OCI-LY1 (cell line): ENCODE data around the gene TACO1.
A peak's percentile ranks its signal among the peaks of the same experiment; 100 is the strongest.

ENCODE experiments used
- H2AFZ ChIP-seq: fragments of 200-600 bp; sonication (generic), shearing (Covaris generic); 2 replicates; pipeline ENCODE4 v1.6.0; 2014; ENCODE audit warnings: antibody characterized with exemption, mild to moderate bottlenecking, low read length
- H3F3A ChIP-seq: fragments of 200-600 bp; sonication (generic), shearing (Covaris generic); 2 replicates; pipeline ENCODE4 v1.6.0; 2014; ENCODE audit warnings: mild to moderate bottlenecking, antibody characterized with exemption, low read length, moderate library complexity; ENCODE audit not compliant: insufficient read depth
- H3K27ac ChIP-seq: fragments of 200-600 bp; sonication (generic); 2 replicates; pipeline ENCODE4 v1.5.1; 2014; ENCODE audit warnings: low read length, mixed run types, mild to moderate bottlenecking, low read depth; ENCODE audit not compliant: poor library complexity, severe bottlenecking
- H3K27me3 ChIP-seq: fragments of 200-600 bp; sonication (generic); 2 replicates; pipeline ENCODE4 v1.6.0; 2014; ENCODE audit warnings: antibody characterized with exemption, mild to moderate bottlenecking, low read length, moderate library complexity; ENCODE audit not compliant: insufficient read depth
- H3K36me3 ChIP-seq: fragments of 200-600 bp; sonication (generic); 2 replicates; pipeline ENCODE4 v1.6.1; 2014; ENCODE audit warnings: mild to moderate bottlenecking, antibody characterized with exemption, low read length, moderate library complexity, mixed read lengths; ENCODE audit not compliant: insufficient read depth
- H3K4me1 ChIP-seq: fragments of 200-600 bp; sonication (generic); 2 replicates; pipeline ENCODE4 v1.5.1; 2014; ENCODE audit warnings: mild to moderate bottlenecking, low read length, moderate library complexity; ENCODE audit not compliant: insufficient read depth, severe bottlenecking
- H3K4me2 ChIP-seq: fragments of 200-600 bp; sonication (generic), shearing (Covaris generic); 2 replicates; pipeline ENCODE4 v1.6.1; 2014; ENCODE audit warnings: low read length
- H3K4me3 ChIP-seq: fragments of 200-600 bp; sonication (generic); 2 replicates; pipeline ENCODE4 v1.5.1; 2014; ENCODE audit warnings: low read length, low read depth, mild to moderate bottlenecking, mixed read lengths; ENCODE audit not compliant: poor library complexity, severe bottlenecking
- H3K79me2 ChIP-seq: fragments of 200-600 bp; shearing (Covaris generic); 2 replicates; pipeline ENCODE4 v1.6.1; 2016; ENCODE audit warnings: mixed run types, low read length, mixed read lengths; ENCODE audit not compliant: insufficient read depth
- H3K9ac ChIP-seq: fragments of 200-600 bp; sonication (generic), shearing (Covaris generic); 2 replicates; pipeline ENCODE4 v1.6.1; 2014; ENCODE audit warnings: mild to moderate bottlenecking, low read length, mixed read lengths
- H3K9me2 ChIP-seq: fragments of 200-600 bp; sonication (generic), shearing (Covaris generic); 2 replicates; pipeline ENCODE4 v1.6.1; 2014; ENCODE audit warnings: low read depth, mild to moderate bottlenecking, low read length, mixed read lengths
- H3K9me3 ChIP-seq: fragments of 200-600 bp; shearing (Covaris generic); 2 replicates; pipeline ENCODE4 v1.6.1; 2014; ENCODE audit warnings: low read length, mixed read lengths
- H4K20me1 ChIP-seq: fragments of 200-600 bp; sonication (generic), shearing (Covaris generic); 2 replicates; pipeline ENCODE4 v1.6.0; 2016; ENCODE audit warnings: mild to moderate bottlenecking, low read length; ENCODE audit not compliant: insufficient read depth
- CTCF ChIP-seq: fragments of 200-600 bp; sonication (generic), shearing (Covaris generic); IDR thresholded peaks from 2 replicates; pipeline ENCODE4 v1.5.1; 2017; ENCODE audit warnings: mild to moderate bottlenecking, antibody characterized with exemption, low read length, moderate library complexity, mixed read lengths
- EZH2 ChIP-seq: fragments of 200-600 bp; sonication (generic), shearing (Covaris generic); IDR thresholded peaks from 2 replicates; pipeline ENCODE4 v1.8.0; 2017; ENCODE audit warnings: borderline replicate concordance, mixed run types, mild to moderate bottlenecking, antibody characterized with exemption, low read length, moderate library complexity, mixed read lengths

The TACO1 gene

GRCh38 chr17:63600569-63601438, at the start of gene TACO1:
Gene TACO1, plus strand, starts transcription at chr17:63600895. Its CDS starts 189 bp downstream, at chr17:63601084.
- no peaks in the 10 kb centered on the region for H4K20me1 ChIP-seq
- no peak for TF ChIP-seq EZH2
- no peak for TF ChIP-seq CTCF
- H3K4me2 ChIP-seq: peak within 1 kb of the TSS; percentile 90
- H3K9me3 ChIP-seq: no peaks in the 10 kb centered on the region
- H3K9ac ChIP-seq: peak within 1 kb of the TSS; percentile 87
- peak within 1 kb of the TSS; percentile 4; the same call in 1 of the 2 replicates for H2AFZ ChIP-seq
- peaks cover 15% of the 10 kb centered on the region for H3K36me3 ChIP-seq
- H3K4me1 ChIP-seq: peaks cover 17% of the 10 kb centered on the region
- H3K4me3 ChIP-seq: peak within 1 kb of the TSS; percentile 92
- H3K79me2 ChIP-seq: no peaks in the 10 kb centered on the region
- no peaks in the 10 kb centered on the region for H3K9me2 ChIP-seq
- H3K27ac ChIP-seq: peak within 1 kb of the TSS; percentile 3
- H3F3A ChIP-seq: no peaks in the 10 kb centered on the region
- no peaks in the 10 kb centered on the region for H3K27me3 ChIP-seq

- TF ChIP-seq CTCF (no peak), EZH2 (no peak)
- H3K9me3 ChIP-seq: no peaks in the 10 kb centered on the region
- peak overlapping the region; percentile 94 for H3K4me3 ChIP-seq
- H3K36me3 ChIP-seq: peaks cover 17% of the 10 kb centered on the region; the same call in 1 of the 2 replicates
- no peaks in the 10 kb centered on the region for H3K9me2 ChIP-seq
- peaks cover 39% of the 10 kb centered on the region for H3K4me1 ChIP-seq
- H4K20me1 ChIP-seq: no peaks in the 10 kb centered on the region
- H3F3A ChIP-seq: no peaks in the 10 kb centered on the region
- H3K9ac ChIP-seq: peak overlapping the region; percentile 68
- H3K27ac ChIP-seq: no peak overlapping the region
- no peak overlapping the region for H2AFZ ChIP-seq
- H3K79me2 ChIP-seq: peaks cover 64% of the 10 kb centered on the region
- peak overlapping the region; percentile 87 for H3K4me2 ChIP-seq
- no peaks in the 10 kb centered on the region for H3K27me3 ChIP-seq
Observed at GRCh38 chr17:63552211-63552610, 48.5 kb upstream of the TACO1 start.

GRCh38 chr17:63555500-63556156, 45.1 kb upstream of the TACO1 start:
- Histone ChIP-seq H3K4me2 (no peak overlapping the region), H4K20me1 (peaks cover 3% of the 10 kb centered on the region; the same call in 1 of the 2 replicates)

More at GRCh38 chr17:63555500-63556156, 45.1 kb upstream of the TACO1 start:
- Histone ChIP-seq H3K9me3 (no peaks in the 10 kb centered on the region), H3K9ac (no peak overlapping the region), H3K4me3 (no peak overlapping the region), H3K36me3 (peaks cover 21% of the 10 kb centered on the region), H3K27me3 (no peaks in the 10 kb centered on the region), H3K9me2 (no peaks in the 10 kb centered on the region), H3F3A (no peaks in the 10 kb centered on the region), H3K4me1 (peaks cover 37% of the 10 kb centered on the region), H3K79me2 (peaks cover 94% of the 10 kb centered on the region), H3K27ac (no peak overlapping the region), H2AFZ (no peak overlapping the region)
- TF ChIP-seq EZH2 (no peak), CTCF (no peak)
